NCI-H2196 treated with DMSO at 0.1 percent for 48 hours (cell line): ENCODE measurements around the gene EBF3.

Experiments used
- DNase-seq: peaks from one replicate; lab custom pipeline; 2025; ENCODE audit not compliant: unreplicated experiment; lab: John Stamatoyannopoulos, UW

Gene EBF3

DNA sequence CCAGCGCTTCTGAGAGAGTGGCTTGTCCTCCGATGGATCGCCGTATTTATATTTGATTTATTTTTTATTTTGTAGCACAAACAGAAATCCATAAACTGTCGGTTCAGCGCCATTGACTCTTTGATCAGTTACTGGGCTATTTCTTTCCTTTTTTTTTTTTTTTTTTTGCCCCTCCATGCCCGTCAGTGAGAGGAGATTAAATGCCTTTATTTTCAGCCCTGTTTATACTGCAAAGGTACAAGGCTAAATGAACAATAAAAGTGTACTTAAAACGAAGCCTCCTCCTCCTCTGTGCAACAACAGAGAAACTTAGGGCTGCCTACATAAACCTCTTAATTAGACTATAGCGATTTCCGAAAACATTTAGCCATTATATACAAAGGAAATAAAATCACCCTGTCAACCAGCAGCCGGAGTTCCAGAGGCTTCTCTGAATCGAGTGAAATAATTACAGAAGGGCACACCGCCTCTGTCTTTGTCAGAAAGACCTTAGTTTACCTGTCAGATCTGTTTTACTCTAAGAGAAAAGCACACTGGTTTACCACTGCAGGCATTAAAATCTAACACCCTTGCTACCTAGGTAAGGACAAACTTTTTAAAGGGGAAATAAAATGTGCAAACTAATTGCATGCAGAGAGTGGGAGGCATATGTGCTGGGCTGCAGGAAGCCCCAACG is 3.5 kb downstream of the EBF3 start:
- no peak for DNase-seq

DNA sequence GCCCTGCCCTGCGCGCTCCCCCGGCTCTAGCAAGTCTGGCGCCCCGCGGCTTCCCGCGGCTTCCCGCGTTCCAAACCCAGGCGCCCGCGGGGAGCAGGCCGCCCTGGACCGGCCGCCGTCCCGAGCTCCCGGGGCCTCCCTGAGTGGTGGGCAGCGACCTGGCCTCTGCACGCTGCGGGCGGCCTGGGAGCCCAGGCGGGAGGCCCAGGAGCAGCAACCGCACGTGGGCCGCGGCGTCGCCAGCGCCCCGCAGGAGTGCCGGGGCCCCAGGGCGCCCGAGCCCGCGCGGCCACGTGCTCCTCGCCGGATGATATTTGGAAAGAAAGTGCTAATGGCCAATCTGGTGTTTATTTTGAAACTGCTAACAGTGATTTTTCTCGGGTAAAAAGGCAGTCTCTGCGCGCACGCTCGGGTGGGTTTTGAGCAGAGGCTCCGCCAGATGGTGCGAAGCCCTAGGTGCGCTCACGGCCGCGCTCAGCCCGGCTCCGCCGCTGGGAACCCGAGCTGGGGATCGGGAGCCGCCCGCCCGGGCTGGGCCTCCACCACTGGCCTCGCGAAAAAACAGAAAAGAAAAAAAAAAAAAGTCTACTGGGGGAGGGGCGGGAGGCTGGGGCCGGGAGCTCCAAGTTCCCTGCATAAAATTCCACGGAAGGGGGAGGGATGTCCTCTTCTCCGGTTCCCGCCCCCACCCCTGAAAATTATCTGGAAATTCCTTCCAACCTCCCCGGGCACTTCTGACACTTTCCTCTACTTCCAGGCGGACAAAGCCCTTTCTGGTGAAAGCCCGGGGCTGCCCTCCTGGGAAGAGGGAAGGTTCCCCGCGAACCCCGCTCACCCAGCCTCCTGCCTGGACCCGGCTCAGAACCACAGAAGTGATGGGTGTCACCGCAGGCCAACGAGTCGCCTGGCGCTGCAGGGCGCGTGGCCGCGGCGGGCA is 4.3 kb downstream of the EBF3 start:
- DNase-seq, result no peak

DNA sequence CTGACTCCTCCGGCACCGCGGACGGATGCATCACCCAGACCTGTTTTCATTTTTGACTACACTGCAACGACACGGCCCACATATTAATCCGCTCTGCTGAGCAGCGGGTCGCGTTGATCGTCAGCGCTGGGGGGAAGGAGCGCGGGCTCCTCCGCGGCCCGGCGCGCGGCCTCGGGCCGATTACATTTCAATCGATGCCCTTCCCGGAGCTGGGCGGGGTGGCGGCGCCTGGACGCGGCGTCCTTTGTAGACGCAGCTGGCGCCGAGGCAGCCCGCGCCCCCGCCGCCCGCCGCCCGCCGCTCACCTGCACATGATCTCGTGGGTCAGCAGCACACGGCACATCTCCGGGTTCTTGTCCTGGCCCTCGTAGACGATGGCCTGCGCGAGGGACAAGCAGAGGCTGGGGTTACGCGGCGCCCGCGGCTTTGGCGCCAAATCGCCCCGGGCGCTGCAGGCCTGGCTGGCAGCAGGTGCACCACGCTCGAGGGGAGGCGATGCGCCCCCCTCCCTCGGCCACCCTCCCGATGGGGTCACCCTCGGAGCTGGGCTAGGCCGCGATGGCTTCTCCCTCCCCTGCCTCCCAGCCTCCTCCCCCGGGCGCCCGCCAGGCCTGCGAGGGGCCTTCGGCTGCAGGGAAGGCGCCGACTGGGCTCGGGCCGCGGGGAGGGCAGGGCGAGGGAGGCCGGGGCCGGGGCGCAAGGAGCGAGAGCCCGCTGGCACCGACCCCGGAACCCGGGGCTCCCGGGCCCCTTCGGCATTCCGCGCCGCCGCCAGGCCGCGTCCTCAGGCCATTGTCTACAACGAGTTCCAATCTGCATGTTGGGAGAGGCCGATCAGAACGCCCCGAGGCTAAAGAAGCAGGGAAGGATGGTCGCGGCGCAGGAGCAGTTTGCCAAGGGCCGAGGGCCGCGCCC is 5.2 kb downstream of the EBF3 start:
- DNase-seq, result no peak

DNA sequence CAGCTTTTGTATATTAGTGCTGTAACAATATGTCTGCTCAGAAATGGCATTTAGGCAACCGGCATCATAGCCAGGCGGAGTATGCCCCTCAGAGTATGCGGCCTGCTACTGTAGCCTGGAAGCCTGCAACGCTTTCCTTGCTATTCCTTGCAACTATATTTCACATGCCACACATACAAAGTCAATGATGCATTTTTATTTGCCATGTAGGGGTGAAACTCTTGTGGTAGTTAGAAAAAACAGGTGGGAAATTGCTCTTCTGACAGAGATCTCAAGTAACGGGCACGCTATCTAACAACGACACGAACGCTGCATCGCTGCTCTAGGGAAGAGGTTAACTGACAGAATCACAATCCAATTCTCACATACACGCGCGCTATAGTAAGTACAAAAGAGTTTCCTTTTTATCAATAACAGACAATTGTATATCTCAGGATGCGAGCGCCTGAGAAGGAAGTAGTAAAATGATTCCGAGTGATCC is 5.9 kb downstream of the EBF3 start:
- DNase-seq, result no peak

GRCh38 chr10:129956876-129957673 is 7.0 kb downstream of the EBF3 start:
- DNase-seq, result no peak

DNA sequence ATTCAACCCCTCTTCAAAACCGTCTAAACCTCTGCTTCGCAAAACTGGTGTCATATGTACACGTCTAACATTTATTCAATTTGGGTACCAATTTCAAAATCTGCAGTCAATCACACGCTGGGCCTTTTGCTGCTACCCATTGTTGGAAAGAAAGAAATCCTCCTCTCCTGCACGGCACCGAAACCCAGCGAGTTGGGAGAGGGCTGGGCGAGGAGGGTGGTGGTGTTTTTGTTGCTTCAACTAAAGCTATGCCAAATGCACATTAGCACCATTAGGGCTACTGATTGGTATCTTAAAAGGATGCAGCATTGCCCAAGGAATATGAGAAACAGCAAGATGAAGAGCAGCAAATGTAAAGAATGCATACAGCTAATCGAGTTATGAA is 7.8 kb downstream of the EBF3 start:
- no peak for DNase-seq

DNA sequence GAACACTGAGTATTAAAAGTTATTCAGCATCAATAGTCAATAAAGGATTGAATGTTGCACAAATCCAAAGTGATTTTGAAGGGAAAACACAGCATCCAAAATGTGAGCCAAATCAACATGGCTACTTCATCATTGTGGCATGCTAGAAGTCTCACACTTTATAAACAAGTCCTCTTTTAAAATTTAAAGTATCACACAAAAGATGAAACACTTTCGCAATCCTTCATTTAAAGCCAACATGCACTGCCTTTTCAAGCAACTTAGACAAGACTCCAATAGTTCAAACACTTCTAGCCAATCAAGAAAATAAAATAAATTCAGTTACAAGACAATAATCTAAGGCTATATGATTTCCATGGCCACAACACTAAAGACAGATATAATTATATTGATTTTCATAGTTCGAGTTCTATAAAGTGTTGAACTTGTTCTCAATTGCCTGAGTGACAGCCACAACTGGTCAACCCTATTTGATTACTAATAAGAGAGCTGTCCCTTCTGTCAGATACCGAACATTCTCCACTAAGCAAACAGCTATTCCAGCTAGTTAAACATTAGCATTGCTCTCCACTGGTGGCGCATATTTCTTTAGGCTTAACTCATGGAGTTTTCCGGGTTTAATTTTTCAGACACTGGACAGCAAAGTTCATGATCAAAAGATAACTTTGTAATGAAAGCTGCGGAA is 8.3 kb downstream of the EBF3 start:
- no peak for DNase-seq

DNA sequence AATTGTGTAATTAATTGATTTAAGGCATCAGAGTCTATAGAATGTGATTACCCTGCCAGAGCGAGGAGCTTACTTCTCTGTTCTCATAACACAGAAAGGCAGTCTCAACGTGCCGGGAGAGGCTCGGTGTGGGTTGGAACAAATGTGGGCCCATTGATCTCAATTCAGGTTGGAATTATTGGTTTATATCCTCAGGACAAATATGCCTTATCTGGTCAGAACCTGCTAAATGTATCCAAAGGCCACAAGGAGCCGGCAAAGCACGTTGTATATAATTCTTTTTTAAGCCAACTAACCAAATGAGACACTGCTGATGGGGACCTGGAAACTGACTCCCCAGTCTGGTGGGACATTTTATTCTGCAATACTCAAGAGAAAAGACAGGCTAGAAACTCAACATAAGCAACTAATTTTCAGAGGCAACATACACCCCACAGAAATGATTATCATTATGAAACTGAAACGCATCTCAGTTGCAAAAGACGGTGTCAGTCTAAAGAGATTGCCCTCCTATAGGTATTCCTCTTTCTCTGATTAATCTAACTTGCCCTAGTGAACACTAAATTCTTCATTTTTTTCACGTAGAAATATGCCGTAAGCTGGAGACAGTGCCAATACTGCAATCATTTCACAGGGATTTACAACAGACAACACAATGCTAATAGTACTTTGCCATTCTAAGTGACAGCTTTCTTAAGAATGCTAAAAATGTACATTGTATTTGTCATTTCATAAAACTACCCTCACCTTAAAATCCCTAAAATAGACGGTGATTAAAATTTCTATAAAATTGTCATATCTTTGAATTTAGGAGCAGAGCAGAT is 9.4 kb downstream of the EBF3 start:
- DNase-seq, result no peak

- DNase-seq, result no peak
Observed at GRCh38 chr10:129953119-129954051, 10.7 kb downstream of the EBF3 start.

GRCh38 chr10:129952378-129953118 is 11.5 kb downstream of the EBF3 start:
- no peak for DNase-seq

GRCh38 chr10:129951970-129952265 is 12.2 kb downstream of the EBF3 start:
- DNase-seq, result no peak

- no peak for DNase-seq
Observed at GRCh38 chr10:129951101-129951969, 12.7 kb downstream of the EBF3 start.

- DNase-seq, result no peak
Observed at GRCh38 chr10:129950676-129951075, 13.4 kb downstream of the EBF3 start.

- DNase-seq, result no peak
Observed at GRCh38 chr10:129949891-129950291, 14.2 kb downstream of the EBF3 start.

DNA sequence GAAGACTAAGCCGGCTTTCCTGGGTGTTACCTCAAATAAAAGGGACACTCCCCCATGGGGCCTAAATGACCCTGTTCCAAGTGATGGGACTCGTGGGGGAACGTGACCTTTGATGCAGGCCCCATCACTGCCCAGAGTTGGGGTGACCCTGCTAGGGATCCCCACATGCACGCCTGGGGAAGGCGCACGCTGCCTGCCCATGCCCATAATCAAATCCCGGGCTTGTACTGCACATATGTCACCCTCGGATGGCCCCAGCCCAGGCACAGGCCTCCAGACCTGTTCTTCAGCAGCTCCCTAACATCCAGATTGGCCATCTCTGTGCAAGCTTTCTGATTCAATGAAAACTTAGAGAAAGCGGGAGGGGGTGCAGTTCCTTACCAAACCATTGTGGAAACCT is 14.7 kb downstream of the EBF3 start:
- DNase-seq, result no peak

- DNase-seq, result no peak
Observed at GRCh38 chr10:129946859-129947258, 17.2 kb downstream of the EBF3 start.
